H1 (cell line): Measurements from ENCODE around the gene ETFB.

Source experiments
- EP300 ChIP-seq, 2 experiments: IDR thresholded peaks; 1 replicate in 1 of 2; 2 replicates in 1 of 2; pipeline ENCODE4 v1.6.1; 2011 to 2012; ENCODE audit warnings: low read depth in 2 of 2, low read length in 2 of 2, mild to moderate bottlenecking in 2 of 2, borderline replicate concordance in 1 of 2, inconsistent platforms in 1 of 2, moderate library complexity in 1 of 2
- EZH2 ChIP-seq: fragments of 200-600 bp; sonication (generic); IDR thresholded peaks from 2 replicates; pipeline ENCODE4 v1.7.1; 2012; ENCODE audit warnings: low read depth, mild to moderate bottlenecking, moderate library complexity, low read length, inconsistent platforms; ENCODE audit not compliant: severe bottlenecking
- POLR2AphosphoS5 ChIP-seq: IDR thresholded peaks from 2 replicates; pipeline ENCODE4 v1.6.1; 2011; ENCODE audit warnings: low read depth, low read length
- SIRT6 ChIP-seq: IDR thresholded peaks from one replicate; pipeline ENCODE4 v1.7.1; 2012; ENCODE audit warnings: low read length, inconsistent platforms
- SP1 ChIP-seq: IDR thresholded peaks from 2 replicates; pipeline ENCODE4 v1.6.1; 2011; ENCODE audit warnings: low read depth, low read length
- SUZ12 ChIP-seq: fragments of 200-600 bp; sonication (generic); IDR thresholded peaks from 2 replicates; pipeline ENCODE4 v1.6.1; 2012; ENCODE audit warnings: mild to moderate bottlenecking, inconsistent platforms, low read length, moderate library complexity, mixed read lengths
- TAF1 ChIP-seq: IDR thresholded peaks from 2 replicates; pipeline ENCODE4 v1.6.1; 2011; ENCODE audit warnings: mild to moderate bottlenecking, low read depth, low read length
- TEAD4 ChIP-seq: IDR thresholded peaks from 2 replicates; pipeline ENCODE4 v1.6.1; 2012; ENCODE audit warnings: low read depth, low read length, inconsistent platforms, mixed read lengths
- YY1 ChIP-seq: IDR thresholded peaks from 2 replicates; pipeline ENCODE4 v1.6.1; 2011; ENCODE audit warnings: low read depth, mild to moderate bottlenecking, low read length
- TF ChIP-seq, protein P1 (sequence below), 3 experiments: IDR thresholded peaks; 1 replicate in 2 of 3; 2 replicates in 1 of 3; pipeline versions ENCODE4 v1.5.1 to v1.6.1; 2011; ENCODE audit warnings: low read length in 3 of 3, mild to moderate bottlenecking in 3 of 3, inconsistent platforms in 2 of 3, low read depth in 1 of 3, moderate library complexity in 1 of 3; ENCODE audit not compliant: insufficient read depth in 1 of 3; ENCODE audit errors: control extremely low read depth in 1 of 3
- TF ChIP-seq, protein P2 (sequence below): IDR thresholded peaks from 2 replicates; pipeline ENCODE4 v1.6.1; 2012; ENCODE audit warnings: inconsistent platforms
- TF ChIP-seq, protein P3 (sequence below): IDR thresholded peaks from 2 replicates; pipeline ENCODE4 v1.6.1; 2012; ENCODE audit warnings: low read length, inconsistent platforms

DNA sequence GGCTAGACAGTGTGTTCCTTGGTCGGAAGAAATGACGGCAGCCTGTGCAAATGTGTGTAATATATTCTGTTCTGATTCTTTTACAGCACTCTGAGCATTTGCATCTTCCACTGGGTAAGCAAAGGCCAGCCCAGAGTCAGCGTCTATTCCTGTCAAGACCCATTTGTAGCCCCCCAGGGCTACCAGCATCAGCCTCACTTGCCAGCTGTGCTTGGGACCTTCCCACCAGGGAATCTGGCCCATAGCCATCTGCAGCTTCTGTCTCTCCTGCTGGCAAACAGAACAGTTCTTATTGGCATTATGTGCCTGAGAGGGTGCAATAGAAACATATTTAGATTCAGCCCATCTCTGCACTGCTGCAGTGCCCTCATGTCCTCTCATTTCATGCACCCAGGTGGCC is 60.7 kb downstream of the ETFB start:
- TF ChIP-seq SIRT6 (no peak), TEAD4 (no peak), TAF1 (no peak), EP300 (IDR thresholded peaks at IDR 0.05; ENCODE audit: borderline replicate concordance in 1 of 2, low read depth in 2 of 2, low read length in 2 of 2) (no peak), SUZ12 (no peak), SP1 (no peak), YY1 (no peak), POLR2AphosphoS5 (no peak), EZH2 (no peak)
- TF ChIP-seq, protein P1, sequence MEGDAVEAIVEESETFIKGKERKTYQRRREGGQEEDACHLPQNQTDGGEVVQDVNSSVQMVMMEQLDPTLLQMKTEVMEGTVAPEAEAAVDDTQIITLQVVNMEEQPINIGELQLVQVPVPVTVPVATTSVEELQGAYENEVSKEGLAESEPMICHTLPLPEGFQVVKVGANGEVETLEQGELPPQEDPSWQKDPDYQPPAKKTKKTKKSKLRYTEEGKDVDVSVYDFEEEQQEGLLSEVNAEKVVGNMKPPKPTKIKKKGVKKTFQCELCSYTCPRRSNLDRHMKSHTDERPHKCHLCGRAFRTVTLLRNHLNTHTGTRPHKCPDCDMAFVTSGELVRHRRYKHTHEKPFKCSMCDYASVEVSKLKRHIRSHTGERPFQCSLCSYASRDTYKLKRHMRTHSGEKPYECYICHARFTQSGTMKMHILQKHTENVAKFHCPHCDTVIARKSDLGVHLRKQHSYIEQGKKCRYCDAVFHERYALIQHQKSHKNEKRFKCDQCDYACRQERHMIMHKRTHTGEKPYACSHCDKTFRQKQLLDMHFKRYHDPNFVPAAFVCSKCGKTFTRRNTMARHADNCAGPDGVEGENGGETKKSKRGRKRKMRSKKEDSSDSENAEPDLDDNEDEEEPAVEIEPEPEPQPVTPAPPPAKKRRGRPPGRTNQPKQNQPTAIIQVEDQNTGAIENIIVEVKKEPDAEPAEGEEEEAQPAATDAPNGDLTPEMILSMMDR (IDR thresholded peaks at IDR 0.05; ENCODE audit: control extremely low read depth in 1 of 3, insufficient read depth in 1 of 3, low read depth in 1 of 3, low read length in 3 of 3) = no peak
- TF ChIP-seq, protein P2, sequence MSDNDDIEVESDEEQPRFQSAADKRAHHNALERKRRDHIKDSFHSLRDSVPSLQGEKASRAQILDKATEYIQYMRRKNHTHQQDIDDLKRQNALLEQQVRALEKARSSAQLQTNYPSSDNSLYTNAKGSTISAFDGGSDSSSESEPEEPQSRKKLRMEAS = no peak
- TF ChIP-seq, protein P3, sequence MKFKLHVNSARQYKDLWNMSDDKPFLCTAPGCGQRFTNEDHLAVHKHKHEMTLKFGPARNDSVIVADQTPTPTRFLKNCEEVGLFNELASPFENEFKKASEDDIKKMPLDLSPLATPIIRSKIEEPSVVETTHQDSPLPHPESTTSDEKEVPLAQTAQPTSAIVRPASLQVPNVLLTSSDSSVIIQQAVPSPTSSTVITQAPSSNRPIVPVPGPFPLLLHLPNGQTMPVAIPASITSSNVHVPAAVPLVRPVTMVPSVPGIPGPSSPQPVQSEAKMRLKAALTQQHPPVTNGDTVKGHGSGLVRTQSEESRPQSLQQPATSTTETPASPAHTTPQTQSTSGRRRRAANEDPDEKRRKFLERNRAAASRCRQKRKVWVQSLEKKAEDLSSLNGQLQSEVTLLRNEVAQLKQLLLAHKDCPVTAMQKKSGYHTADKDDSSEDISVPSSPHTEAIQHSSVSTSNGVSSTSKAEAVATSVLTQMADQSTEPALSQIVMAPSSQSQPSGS = no peak
